Stimulated activated CD8-positive, alpha-beta memory T cell treated with anti-CD3 and anti-CD28 coated beads, Interleukin-15, amount 100 ng/mL, for 1 hour (primary cell): ENCODE results near the gene MEGF11.
A peak's percentile ranks its signal among the peaks of the same experiment; 100 is the strongest.

Source experiments
- DNase-seq: peaks from one replicate; pipeline ENCODE4 v3.0.0-alpha.2; 2020; ENCODE audit warnings: low read depth

MEGF11 gene

GRCh38 chr15:66253418-66254088, at the start of gene MEGF11:
TSS of gene MEGF11 (minus strand) at chr15:66253750. CDS start at chr15:66128403, 125,347 bp downstream.
- DNase-seq = no peak

- no peak for DNase-seq
Measured at GRCh38 chr15:66302489-66303278, 49.1 kb upstream of the MEGF11 start.

GRCh38 chr15:66298803-66299251, 45.3 kb upstream of the MEGF11 start:
- no peak for DNase-seq

- DNase-seq = no peak
Measured at GRCh38 chr15:66296186-66296585, 42.6 kb upstream of the MEGF11 start.

GRCh38 chr15:66294932-66295235, 41.3 kb upstream of the MEGF11 start:
- DNase-seq = no peak

GRCh38 chr15:66294157-66294931, 40.8 kb upstream of the MEGF11 start:
- DNase-seq = no peak

- DNase-seq = peak; percentile 20
Measured at GRCh38 chr15:66293419-66294156, 40.0 kb upstream of the MEGF11 start, which contains the start of gene DIS3L. TSS of gene DIS3L (plus strand) at chr15:66293568. CDS start at chr15:66293597, 29 bp downstream.

GRCh38 chr15:66292571-66293418, 39.2 kb upstream of the MEGF11 start:
- no peak for DNase-seq

- DNase-seq = no peak
Measured at GRCh38 chr15:66291816-66292570, 38.4 kb upstream of the MEGF11 start.

GRCh38 chr15:66290518-66290917, 37.0 kb upstream of the MEGF11 start:
- DNase-seq = no peak

- no peak for DNase-seq
Measured at GRCh38 chr15:66290007-66290406, 36.5 kb upstream of the MEGF11 start.

GRCh38 chr15:66288551-66289185, 35.1 kb upstream of the MEGF11 start:
- no peak for DNase-seq

- no peak for DNase-seq
Measured at GRCh38 chr15:66288093-66288492, 34.5 kb upstream of the MEGF11 start.

GRCh38 chr15:66287461-66288057, 34.0 kb upstream of the MEGF11 start:
- DNase-seq = no peak

- DNase-seq = no peak
Measured at GRCh38 chr15:66285533-66286280, 32.2 kb upstream of the MEGF11 start.

- DNase-seq = no peak
Measured at GRCh38 chr15:66284271-66284670, 30.7 kb upstream of the MEGF11 start.

GRCh38 chr15:66278671-66279070, 25.1 kb upstream of the MEGF11 start:
- DNase-seq = no peak

GRCh38 chr15:66278056-66278455, 24.5 kb upstream of the MEGF11 start:
- DNase-seq = no peak

GRCh38 chr15:66276546-66276945, 23.0 kb upstream of the MEGF11 start:
- no peak for DNase-seq
